ENCODE measurements around the gene SPNS2. TPM values are rescaled to one million over a fixed set of nuclear protein-coding genes. Genes with fewer than 3 reads are reported as not detected.

Gene SPNS2
- total RNA-seq, 1 experiment from 2014 or later, result not detected

GRCh38 chr17:4480929-4481898 is 17.5 kb upstream of the SPNS2 start:
- POLR2A ChIA-PET, result no interaction called here

GRCh38 chr17:4482338-4483011 is 16.2 kb upstream of the SPNS2 start:
- POLR2A ChIA-PET, result no interaction called here
- H3K4me3 Mint-ChIP-seq (ENCODE audit: unreplicated experiment), result no peak overlapping the region
- H3K36me3 Mint-ChIP-seq (ENCODE audit: insufficient read depth, unreplicated experiment), result no peaks in the 10 kb centered on the region
- H3K9me3 Mint-ChIP-seq (ENCODE audit: unreplicated experiment), result no peaks in the 10 kb centered on the region
- H3K4me1 Mint-ChIP-seq (ENCODE audit: insufficient read depth, unreplicated experiment), result peaks cover 9% of the 10 kb centered on the region
- intact Hi-C loops (cut with micrococcal nuclease), result no loop called here
- no peak overlapping the region for H3K27ac Mint-ChIP-seq (ENCODE audit: low read depth, unreplicated experiment)
- BruUV-seq (replicated peaks), result no TSS peak
- CTCF ChIA-PET, result no interaction called here
- H3K27me3 Mint-ChIP-seq (ENCODE audit: insufficient read depth, unreplicated experiment), result no peaks in the 10 kb centered on the region
- TF ChIP-seq, protein P1, sequence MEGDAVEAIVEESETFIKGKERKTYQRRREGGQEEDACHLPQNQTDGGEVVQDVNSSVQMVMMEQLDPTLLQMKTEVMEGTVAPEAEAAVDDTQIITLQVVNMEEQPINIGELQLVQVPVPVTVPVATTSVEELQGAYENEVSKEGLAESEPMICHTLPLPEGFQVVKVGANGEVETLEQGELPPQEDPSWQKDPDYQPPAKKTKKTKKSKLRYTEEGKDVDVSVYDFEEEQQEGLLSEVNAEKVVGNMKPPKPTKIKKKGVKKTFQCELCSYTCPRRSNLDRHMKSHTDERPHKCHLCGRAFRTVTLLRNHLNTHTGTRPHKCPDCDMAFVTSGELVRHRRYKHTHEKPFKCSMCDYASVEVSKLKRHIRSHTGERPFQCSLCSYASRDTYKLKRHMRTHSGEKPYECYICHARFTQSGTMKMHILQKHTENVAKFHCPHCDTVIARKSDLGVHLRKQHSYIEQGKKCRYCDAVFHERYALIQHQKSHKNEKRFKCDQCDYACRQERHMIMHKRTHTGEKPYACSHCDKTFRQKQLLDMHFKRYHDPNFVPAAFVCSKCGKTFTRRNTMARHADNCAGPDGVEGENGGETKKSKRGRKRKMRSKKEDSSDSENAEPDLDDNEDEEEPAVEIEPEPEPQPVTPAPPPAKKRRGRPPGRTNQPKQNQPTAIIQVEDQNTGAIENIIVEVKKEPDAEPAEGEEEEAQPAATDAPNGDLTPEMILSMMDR (IDR thresholded peaks at IDR 0.05; ENCODE audit: unreplicated experiment), result no peak
- no peak for DNase-seq (ENCODE audit: unreplicated experiment)

More at GRCh38 chr17:4480929-4481898, 17.5 kb upstream of the SPNS2 start:
- CTCF ChIA-PET, result interaction anchor here (0.6 to 0.7 kb wide), 2 partner anchors 29 to 1723 kb away, joined by 3 to 4 read pairs; no protein-coding TSS in a partner anchor
- Mint-ChIP-seq H3K4me3 (ENCODE audit: unreplicated experiment) (no peak overlapping the region), H3K4me1 (ENCODE audit: insufficient read depth, unreplicated experiment) (peaks cover 9% of the 10 kb centered on the region), H3K27ac (ENCODE audit: low read depth, unreplicated experiment) (no peak overlapping the region), H3K27me3 (ENCODE audit: insufficient read depth, unreplicated experiment) (no peaks in the 10 kb centered on the region), H3K36me3 (ENCODE audit: insufficient read depth, unreplicated experiment) (no peaks in the 10 kb centered on the region), H3K9me3 (ENCODE audit: unreplicated experiment) (no peaks in the 10 kb centered on the region)
- intact Hi-C loops (cut with micrococcal nuclease), result no loop called here
- no TSS peak for BruUV-seq (replicated peaks)
- TF ChIP-seq, protein P1 (IDR thresholded peaks at IDR 0.05; ENCODE audit: unreplicated experiment), result no peak
- no peak for DNase-seq (ENCODE audit: unreplicated experiment)

- CTCF ChIA-PET, result no interaction called here
- peak; percentile 55 for DNase-seq (ENCODE audit: unreplicated experiment)
- Mint-ChIP-seq H3K4me1 (ENCODE audit: insufficient read depth, unreplicated experiment) (peaks cover 9% of the 10 kb centered on the region), H3K36me3 (ENCODE audit: insufficient read depth, unreplicated experiment) (no peaks in the 10 kb centered on the region), H3K9me3 (ENCODE audit: unreplicated experiment) (no peaks in the 10 kb centered on the region), H3K27ac (ENCODE audit: low read depth, unreplicated experiment) (peak overlapping the region; percentile 44), H3K27me3 (ENCODE audit: insufficient read depth, unreplicated experiment) (no peaks in the 10 kb centered on the region), H3K4me3 (ENCODE audit: unreplicated experiment) (no peak overlapping the region)
- TF ChIP-seq, protein P1 (IDR thresholded peaks at IDR 0.05; ENCODE audit: unreplicated experiment), result no peak
- no TSS peak for BruUV-seq (replicated peaks)
- POLR2A ChIA-PET, result no interaction called here
- intact Hi-C loops (cut with micrococcal nuclease), result no loop called here
Measured at GRCh38 chr17:4483012-4483840, 15.5 kb upstream of the SPNS2 start.
